GM04503 (cell line): ENCODE data around the gene PDRG1.

ENCODE experiments used
- DNase-seq: peaks from one replicate; pipeline ENCODE4 v3.0.0-alpha.2; 2012; ENCODE audit warnings: low read depth

The PDRG1 gene

DNA sequence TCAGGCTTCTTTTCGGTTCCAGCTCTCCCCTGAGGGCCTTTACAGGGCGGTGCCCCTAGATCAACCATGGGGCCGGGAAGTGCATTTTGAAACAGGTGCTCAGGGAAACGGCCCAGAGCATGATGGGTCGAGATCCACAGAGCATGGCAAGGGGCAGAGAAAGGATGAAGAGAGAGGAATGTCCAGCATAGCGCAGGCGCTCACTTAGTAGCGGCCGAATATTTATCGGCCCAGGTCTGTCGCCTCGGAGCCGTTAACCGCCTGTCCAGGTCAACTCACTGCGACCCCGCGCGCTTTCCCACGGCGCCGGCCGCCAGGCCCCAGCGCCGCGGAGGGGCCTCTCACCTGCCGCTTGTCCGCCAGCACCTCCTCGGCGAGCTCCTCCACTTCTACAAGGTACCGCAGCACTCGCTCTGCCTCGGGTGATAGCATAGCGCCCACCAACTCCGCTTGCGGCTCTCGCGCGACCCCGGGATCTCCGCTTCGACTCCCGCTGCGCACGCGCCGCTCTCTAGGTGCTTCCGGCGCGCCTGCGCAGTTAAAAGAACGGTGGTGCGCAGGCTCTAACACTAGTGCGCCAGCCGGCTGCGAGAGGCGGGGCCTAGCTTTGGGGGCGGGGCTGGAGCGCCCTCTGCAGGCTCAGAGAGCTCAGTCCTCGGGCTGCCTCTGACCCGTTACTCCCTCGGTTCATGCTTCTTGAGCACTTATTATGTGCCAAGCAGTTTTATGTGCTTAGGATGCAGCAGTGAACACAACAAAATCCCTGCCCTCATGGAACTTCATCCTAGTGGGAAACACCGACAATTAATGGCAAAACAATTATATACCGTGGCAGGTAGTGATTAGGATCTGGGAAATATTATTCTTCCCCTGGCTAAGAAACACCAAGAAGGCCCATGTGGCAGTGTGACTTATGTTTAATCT lies at the start of gene PDRG1:
Gene PDRG1 (minus strand): TSS at position 517 of the 924 bp plus-strand sequence. CDS start 85 bp downstream, at position 432.
- peak; percentile 53 for DNase-seq

DNA sequence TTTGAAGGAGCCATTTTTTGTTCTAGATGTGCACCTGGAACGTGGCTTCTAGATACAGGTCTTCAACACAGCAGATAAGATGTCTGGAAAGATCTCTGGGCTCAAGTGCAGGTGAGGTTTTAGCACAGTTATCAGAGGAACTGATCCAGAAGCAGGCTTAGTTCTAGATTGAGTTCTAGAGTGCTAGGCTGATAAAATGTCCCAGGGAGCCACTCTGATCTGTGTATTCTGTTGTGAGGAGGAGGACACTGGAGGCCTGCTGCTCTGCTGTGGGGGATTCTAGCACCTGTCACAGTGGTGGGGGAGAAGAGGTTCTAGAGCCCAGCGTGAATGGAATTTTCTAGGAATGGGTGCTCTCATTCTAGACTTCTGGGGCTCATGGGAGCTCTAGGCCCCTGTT lies 46.4 kb upstream of the PDRG1 start:
- DNase-seq: no peak

- DNase-seq: no peak
Measured at GRCh38 chr20:31996996-31997395, 45.1 kb upstream of the PDRG1 start.

GRCh38 chr20:31992086-31992485 lies 40.2 kb upstream of the PDRG1 start:
- no peak for DNase-seq

- no peak for DNase-seq
Measured at GRCh38 chr20:31991339-31991705, 39.5 kb upstream of the PDRG1 start.

GRCh38 chr20:31990641-31991338 lies 38.9 kb upstream of the PDRG1 start:
- no peak for DNase-seq

- no peak for DNase-seq
Measured at GRCh38 chr20:31989030-31989645, 37.3 kb upstream of the PDRG1 start.

DNA sequence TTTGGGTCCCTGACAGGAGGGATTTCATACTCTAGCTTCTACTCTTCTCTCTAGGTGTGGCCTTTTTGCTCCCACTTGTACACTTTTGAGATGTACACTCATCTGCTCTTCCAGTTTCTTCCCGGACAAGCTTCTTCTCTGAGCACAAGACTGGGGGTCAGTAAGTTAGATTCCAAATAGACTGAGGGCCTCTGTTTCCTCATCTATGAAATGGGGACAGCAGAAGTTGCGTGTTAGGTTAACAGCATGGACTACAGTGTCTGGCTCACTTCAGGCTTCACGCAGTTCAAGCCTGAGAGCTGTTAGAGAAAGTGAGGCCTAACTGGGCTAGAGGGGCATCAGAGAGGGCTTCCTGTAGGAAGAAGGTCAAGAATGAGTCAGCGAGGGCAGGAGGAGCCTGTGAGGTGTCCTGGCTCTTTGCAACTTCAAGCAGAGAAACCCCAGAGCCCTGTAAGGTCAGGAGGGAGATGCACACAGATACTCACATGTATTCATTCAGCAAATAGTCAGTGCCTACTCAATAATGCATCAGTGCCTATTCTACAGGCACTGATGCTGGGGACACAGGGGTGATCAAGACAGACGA lies 36.7 kb upstream of the PDRG1 start:
- no peak for DNase-seq

DNA sequence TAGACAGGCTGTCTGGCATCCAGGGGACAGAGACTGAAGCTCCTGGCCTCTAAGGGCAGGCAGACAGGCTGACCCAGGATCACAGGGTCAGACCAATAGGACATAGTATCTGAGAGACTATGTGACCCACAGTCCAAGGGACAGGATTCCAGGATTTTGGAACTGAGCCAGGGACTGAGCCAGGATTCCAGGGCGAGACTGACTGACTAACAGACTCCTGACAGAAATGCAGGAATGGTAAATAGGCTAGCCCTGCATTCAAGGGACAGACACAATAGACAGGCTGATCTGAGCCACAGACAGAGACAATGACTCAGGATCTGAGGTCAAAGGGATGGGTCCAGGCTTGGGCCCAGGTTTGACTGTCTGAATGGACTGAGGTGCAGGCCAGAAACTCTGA lies 35.9 kb upstream of the PDRG1 start:
- peak; percentile 4 for DNase-seq

- no peak for DNase-seq
Measured at GRCh38 chr20:31984981-31985471, 33.2 kb upstream of the PDRG1 start.

DNA sequence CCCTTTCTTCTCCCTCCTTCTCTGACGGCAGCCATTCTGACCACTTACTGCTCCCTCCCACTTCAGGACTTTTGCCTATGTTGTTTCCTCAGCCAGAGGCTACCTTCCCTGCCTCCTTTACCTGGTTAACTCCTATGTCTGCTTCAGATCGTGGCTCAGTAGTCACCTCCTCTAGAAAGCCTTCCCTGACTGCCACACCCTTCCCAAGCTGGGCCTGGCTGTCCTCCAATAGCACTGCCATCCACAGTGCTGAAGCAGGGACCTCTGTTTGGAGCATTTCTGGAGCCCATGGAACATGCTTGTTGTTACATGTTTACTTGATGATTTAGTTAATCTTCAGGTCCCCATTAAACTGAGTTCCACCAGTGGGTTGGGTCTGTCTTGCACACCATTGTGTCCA lies 29.9 kb upstream of the PDRG1 start:
- DNase-seq: no peak

- DNase-seq: no peak
Measured at GRCh38 chr20:31979713-31980426, 28.0 kb upstream of the PDRG1 start.

DNA sequence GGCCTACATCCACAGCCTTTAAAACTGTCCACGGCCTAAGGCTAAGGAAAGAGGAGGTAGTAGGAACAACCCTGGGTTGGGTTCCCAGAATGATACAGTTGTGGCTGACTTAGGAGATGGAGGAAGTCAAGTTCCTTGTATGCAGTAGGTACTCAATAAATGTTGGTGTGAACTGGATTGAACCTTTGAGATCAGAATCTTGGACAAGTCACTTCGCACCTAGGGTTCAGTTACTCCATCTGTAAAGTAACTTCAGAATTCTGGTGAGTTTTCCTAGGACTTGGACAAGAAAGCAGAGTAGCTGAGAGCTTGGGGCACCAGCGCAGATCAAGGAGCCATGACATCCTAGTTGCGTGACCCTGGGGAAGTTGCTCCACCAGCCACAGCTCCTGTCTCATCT lies 25.2 kb upstream of the PDRG1 start:
- DNase-seq: no peak

- no peak for DNase-seq
Measured at GRCh38 chr20:31975874-31976273, 24.0 kb upstream of the PDRG1 start.

DNA sequence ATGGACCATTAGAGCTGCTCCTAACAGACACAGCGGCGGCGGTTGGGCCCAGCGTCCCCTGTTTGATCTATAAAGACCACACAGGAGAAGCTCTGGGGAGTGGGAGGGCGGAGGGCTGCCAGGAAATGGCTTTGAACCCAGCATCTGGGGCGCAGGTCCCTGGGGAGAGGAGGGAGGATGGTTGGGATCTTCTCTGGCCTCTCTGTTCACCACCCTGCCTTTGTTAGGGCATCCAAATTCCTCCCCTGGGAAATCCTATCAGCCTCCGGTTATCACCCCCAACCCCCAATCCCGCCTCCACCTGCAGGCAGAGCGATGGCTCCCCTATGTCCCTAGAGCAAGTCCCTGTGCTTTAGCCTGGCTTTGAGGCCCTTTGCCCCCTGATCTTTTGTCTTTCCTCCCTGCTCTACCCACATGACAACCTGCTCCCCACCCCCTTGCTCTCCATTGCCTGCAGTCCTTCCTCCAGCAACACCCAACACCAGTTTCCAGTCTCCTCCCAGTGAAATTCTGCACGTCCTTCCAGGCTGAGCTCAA lies 23.2 kb upstream of the PDRG1 start:
- DNase-seq: no peak

DNA sequence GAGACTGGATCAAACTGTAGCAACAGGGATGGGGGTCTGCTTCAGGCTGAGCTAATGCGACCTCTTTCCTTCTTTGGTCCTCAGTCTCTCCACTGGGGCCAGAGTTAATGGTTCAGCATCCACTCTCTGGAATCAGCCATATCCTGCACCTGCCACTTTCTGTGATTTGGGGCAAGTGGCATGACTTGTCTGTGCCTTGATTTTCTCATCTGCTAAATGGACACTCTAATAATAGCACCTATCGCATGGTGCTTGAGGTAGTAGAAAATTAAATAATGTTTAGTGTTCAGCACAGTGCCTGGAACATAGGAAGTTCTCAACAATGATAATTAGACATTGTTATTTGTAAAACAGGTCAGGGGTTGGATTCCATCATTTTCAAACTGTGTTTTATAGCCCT lies 22.4 kb upstream of the PDRG1 start:
- no peak for DNase-seq

DNA sequence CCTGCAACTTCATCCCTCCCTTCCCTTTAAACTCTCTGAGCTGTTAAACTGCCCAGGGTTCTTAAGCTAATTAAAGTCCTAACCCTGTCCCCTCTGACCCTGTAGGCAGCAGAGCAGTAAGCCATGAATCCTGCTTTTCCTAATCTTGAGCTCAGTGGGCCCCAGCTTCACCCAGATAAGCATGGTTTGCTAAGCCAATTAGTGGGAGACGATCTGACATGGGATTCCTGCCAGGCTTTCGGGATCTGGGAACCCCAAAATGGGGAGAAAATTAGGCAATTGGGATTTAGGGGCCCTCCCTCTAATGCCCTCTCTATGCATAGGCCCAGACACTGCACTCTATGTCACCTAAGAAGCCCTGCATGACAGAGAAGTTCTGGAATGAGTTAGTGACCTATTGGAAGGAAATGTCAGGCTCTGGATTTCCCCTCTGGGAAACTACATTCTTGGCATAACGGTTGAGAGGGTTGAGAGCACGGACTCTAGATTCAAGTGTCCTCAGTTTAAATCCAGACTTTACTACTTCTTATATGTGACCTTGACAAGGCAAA lies 20.7 kb upstream of the PDRG1 start:
- DNase-seq: peak; percentile 18

- no peak for DNase-seq
Measured at GRCh38 chr20:31969991-31970390, 18.1 kb upstream of the PDRG1 start.

DNA sequence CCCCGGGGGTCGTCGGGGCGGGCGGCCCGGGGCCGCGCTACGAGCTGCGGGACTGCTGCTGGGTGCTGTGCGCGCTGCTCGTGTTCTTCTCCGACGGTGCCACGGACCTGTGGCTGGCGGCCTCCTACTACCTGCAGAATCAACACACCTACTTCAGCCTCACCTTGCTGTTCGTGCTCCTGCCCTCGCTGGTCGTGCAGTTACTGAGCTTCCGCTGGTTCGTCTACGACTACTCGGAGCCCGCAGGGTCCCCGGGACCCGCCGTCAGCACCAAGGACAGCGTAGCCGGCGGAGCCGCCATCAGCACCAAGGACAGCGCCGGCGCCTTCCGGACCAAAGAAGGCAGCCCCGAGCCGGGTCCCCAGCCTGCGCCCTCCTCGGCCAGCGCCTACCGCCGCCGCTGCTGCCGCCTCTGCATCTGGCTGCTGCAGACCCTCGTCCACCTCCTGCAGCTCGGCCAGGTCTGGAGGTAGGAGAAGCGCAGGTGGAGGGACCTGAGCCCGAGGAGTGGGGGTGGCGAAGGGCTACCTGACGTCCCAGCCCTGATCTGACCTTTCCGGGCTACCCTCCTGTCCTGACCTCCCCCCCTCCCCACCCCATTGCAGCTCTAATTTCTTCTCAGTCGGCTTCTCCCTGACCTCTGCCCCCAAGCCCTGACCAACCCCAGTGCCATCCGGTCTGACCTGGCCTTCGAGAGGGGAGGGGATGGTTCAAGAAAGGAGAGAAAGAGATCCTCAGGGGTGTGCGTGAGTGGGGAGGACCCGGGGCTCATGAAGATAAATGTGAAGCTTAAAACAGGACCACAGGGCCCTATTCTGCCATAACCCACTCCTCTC lies 16.7 kb upstream of the PDRG1 start:
- DNase-seq: no peak

GRCh38 chr20:31967830-31968249 lies 16.0 kb upstream of the PDRG1 start, which contains the start of gene XKR7:
Gene XKR7 (plus strand): TSS chr20:31968151. CDS start chr20:31968176, 25 bp downstream.
- no peak for DNase-seq
